T-helper 1 cell treated with Interleukin-12 subunit alpha and Interleukin-12 subunit beta and Interleukin-4 antibody, amounts not matched to agents 30 ng/mL and 1 ng/mL, for 36 hours (primary cell): Measurements from ENCODE around the gene COMMD3. TPM values are rescaled to one million over a fixed set of nuclear protein-coding genes. Genes with fewer than 3 reads are reported as not detected.
"Not testable (repeated sequence)": the region's sequence is repeated elsewhere in the genome, so short reads cannot be mapped to it uniquely, and the experiment has no call there.

ENCODE experiments used
- intact Hi-C: fragments of 100-400 bp; cut with micrococcal nuclease; formaldehyde crosslinking; loops from one replicate; pipeline ENCODE4 v1.15.1; 2024
- total RNA-seq: library from RNA; stranded (reverse); gene quantifications from 2 replicates; pipeline ENCODE4 v1.2.3, GENCODE V29; 2022

COMMD3 gene
- total RNA-seq, 1 donor from 2014 or later: 89.3 TPM

GRCh38 chr10:22335173-22335933, 19.2 kb downstream of the COMMD3 start:
- intact Hi-C loops: no loop called here

GRCh38 chr10:22338185-22338900, 22.2 kb downstream of the COMMD3 start:
- intact Hi-C loops: no loop called here

GRCh38 chr10:22338931-22339330, 22.7 kb downstream of the COMMD3 start:
- intact Hi-C loops: no loop called here

- intact Hi-C loops: loop anchor here (1.0 to 10.0 kb wide), 14 partner anchors 20 to 857 kb away; partner anchors contain the start of genes DNAJC1 and SKIDA1
These were observed 23.7 kb downstream of the COMMD3 start for GRCh38 chr10:22339761-22340328.

- intact Hi-C loops: loop anchor here (1.0 to 10.0 kb wide), 15 partner anchors 7 to 857 kb away; partner anchors contain the start of genes DNAJC1 and SKIDA1
These were observed 24.4 kb downstream of the COMMD3 start for GRCh38 chr10:22340329-22341189.

GRCh38 chr10:22341190-22341925, 25.2 kb downstream of the COMMD3 start:
- intact Hi-C loops: loop anchor here (1.0 to 10.0 kb wide), 10 partner anchors 8 to 856 kb away; partner anchors contain the start of gene SKIDA1

GRCh38 chr10:22341926-22342196, 25.7 kb downstream of the COMMD3 start:
- intact Hi-C loops: loop anchor here (1.0 to 10.0 kb wide), 10 partner anchors 9 to 855 kb away; partner anchors contain the start of gene SKIDA1

GRCh38 chr10:22342421-22342820, 26.2 kb downstream of the COMMD3 start:
- intact Hi-C loops: loop anchor here (5.0 to 10.0 kb wide), 4 partner anchors 35 to 855 kb away; no protein-coding TSS in a partner anchor

GRCh38 chr10:22343731-22344130, 27.5 kb downstream of the COMMD3 start:
- intact Hi-C loops: loop anchor here (1.0 to 10.0 kb wide), 5 partner anchors 24 to 854 kb away; no protein-coding TSS in a partner anchor

GRCh38 chr10:22344249-22344648, 28.1 kb downstream of the COMMD3 start:
- intact Hi-C loops: loop anchor here (1.0 to 10.0 kb wide), 5 partner anchors 23 to 853 kb away; no protein-coding TSS in a partner anchor

- intact Hi-C loops: loop anchor here (1.0 to 10.0 kb wide), 5 partner anchors 22 to 852 kb away; no protein-coding TSS in a partner anchor
These were observed 28.7 kb downstream of the COMMD3 start for GRCh38 chr10:22344781-22345300.

- intact Hi-C loops: loop anchor here (10.0 kb wide), 1 partner anchor 641 kb away; no protein-coding TSS in a partner anchor
These were observed 29.3 kb downstream of the COMMD3 start, which contains the start of gene SPAG6 for GRCh38 chr10:22345301-22346095. SPAG6 (plus strand) TSS chr10:22345496; CDS start chr10:22345612, 116 bp downstream.

- intact Hi-C loops: loop anchor here (10.0 kb wide), 1 partner anchor 641 kb away; no protein-coding TSS in a partner anchor
These were observed 30.0 kb downstream of the COMMD3 start for GRCh38 chr10:22346096-22346661.

GRCh38 chr10:22349755-22350154, 33.6 kb downstream of the COMMD3 start:
- intact Hi-C loops: loop anchor here (10.0 kb wide), 1 partner anchor 645 kb away; no protein-coding TSS in a partner anchor

- intact Hi-C loops: no loop called here
These were observed 35.0 kb downstream of the COMMD3 start for GRCh38 chr10:22351131-22351703.

- intact Hi-C loops: no loop called here
These were observed 40.2 kb downstream of the COMMD3 start for GRCh38 chr10:22356324-22356873.

GRCh38 chr10:22357770-22358169, 41.6 kb downstream of the COMMD3 start:
- intact Hi-C loops: not testable (repeated sequence)

- intact Hi-C loops: no loop called here
These were observed 47.1 kb downstream of the COMMD3 start for GRCh38 chr10:22363305-22363704.
